Mesendoderm (in vitro differentiated cells): ENCODE measurements around the gene CCDC73.
"Not testable (repeated sequence)": the region's sequence is repeated elsewhere in the genome, so short reads cannot be mapped to it uniquely, and the experiment has no call there.

Experiments used
- DNase-seq: peaks from one replicate; pipeline ENCODE4 v3.0.0; 2013
- H2AK5ac ChIP-seq: 2 replicates; pipeline ENCODE4 v1.6.1; 2013; ENCODE audit warnings: low read length, inconsistent platforms
- H2BK120ac ChIP-seq: 2 replicates; pipeline ENCODE4 v1.6.1; 2013; ENCODE audit warnings: low read depth, mild to moderate bottlenecking, low read length, moderate library complexity, mixed read lengths
- H2BK15ac ChIP-seq: replicated peaks from 2 replicates; pipeline ENCODE4 v1.6.1; 2013; ENCODE audit warnings: low read depth, mild to moderate bottlenecking, moderate library complexity
- H2BK5ac ChIP-seq: 2 replicates; pipeline ENCODE4 v1.6.1; 2013; ENCODE audit warnings: low read length, inconsistent platforms
- H3K18ac ChIP-seq: 2 replicates; pipeline ENCODE4 v1.6.1; 2013; ENCODE audit warnings: mild to moderate bottlenecking, low read length, mixed read lengths
- H3K23ac ChIP-seq: one replicate; pipeline ENCODE4 v1.6.1; 2013; ENCODE audit warnings: low read length
- H3K27ac ChIP-seq: 2 replicates; pipeline ENCODE4 v1.5.1; 2013; ENCODE audit warnings: low read depth, mild to moderate bottlenecking, inconsistent platforms, low read length, moderate library complexity
- H3K27me3 ChIP-seq: 2 replicates; pipeline ENCODE4 v1.6.1; 2013; ENCODE audit warnings: low read length, control low read depth, mild to moderate bottlenecking, inconsistent platforms; ENCODE audit not compliant: insufficient read depth, poor library complexity
- H3K36me3 ChIP-seq: 2 replicates; pipeline ENCODE4 v1.6.1; 2013; ENCODE audit warnings: low read length, inconsistent platforms; ENCODE audit not compliant: control insufficient read depth, insufficient read depth
- H3K4ac ChIP-seq: one replicate; pipeline ENCODE4 v1.6.1; 2013; ENCODE audit warnings: low read depth, mild to moderate bottlenecking, low read length, moderate library complexity
- H3K4me1 ChIP-seq: 2 replicates; pipeline ENCODE4 v1.6.1; 2013; ENCODE audit warnings: low read depth, low read length, inconsistent platforms; ENCODE audit not compliant: control insufficient read depth
- H3K4me2 ChIP-seq: 2 replicates; pipeline ENCODE4 v1.6.1; 2013; ENCODE audit warnings: low read length
- H3K4me3 ChIP-seq: 2 replicates; pipeline ENCODE4 v1.5.1; 2013; ENCODE audit warnings: mild to moderate bottlenecking, low read length
- H3K56ac ChIP-seq: one replicate; pipeline ENCODE4 v1.6.1; 2013; ENCODE audit warnings: low read length
- H3K79me1 ChIP-seq: 2 replicates; pipeline ENCODE4 v1.6.1; 2013; ENCODE audit warnings: low read length, inconsistent platforms
- H3K79me2 ChIP-seq: 2 replicates; pipeline ENCODE4 v1.6.1; 2013; ENCODE audit warnings: mild to moderate bottlenecking, low read length; ENCODE audit not compliant: control insufficient read depth, insufficient read depth
- H3K9ac ChIP-seq: 2 replicates; pipeline ENCODE4 v1.6.1; 2013; ENCODE audit warnings: low read length, inconsistent platforms
- H4K5ac ChIP-seq: one replicate; pipeline ENCODE4 v1.6.1; 2013; ENCODE audit warnings: low read length
- H4K8ac ChIP-seq: one replicate; pipeline ENCODE4 v1.6.1; 2013; ENCODE audit warnings: low read depth, mild to moderate bottlenecking, control low read depth, low read length, moderate library complexity
- WGBS: extraction: QIAGEN DNeasy Blood & Tissue Kit; methylation state at CpG from one replicate; pipeline ENCODE4 v1.1.7; 2013; ENCODE audit warnings: low lambda C conversion rate, missing lambda C conversion rate; ENCODE audit not compliant: insufficient coverage; ENCODE audit errors: extremely low coverage; 5-methylcytosine and 5-hydroxymethylcytosine counted together

Gene CCDC73

DNA sequence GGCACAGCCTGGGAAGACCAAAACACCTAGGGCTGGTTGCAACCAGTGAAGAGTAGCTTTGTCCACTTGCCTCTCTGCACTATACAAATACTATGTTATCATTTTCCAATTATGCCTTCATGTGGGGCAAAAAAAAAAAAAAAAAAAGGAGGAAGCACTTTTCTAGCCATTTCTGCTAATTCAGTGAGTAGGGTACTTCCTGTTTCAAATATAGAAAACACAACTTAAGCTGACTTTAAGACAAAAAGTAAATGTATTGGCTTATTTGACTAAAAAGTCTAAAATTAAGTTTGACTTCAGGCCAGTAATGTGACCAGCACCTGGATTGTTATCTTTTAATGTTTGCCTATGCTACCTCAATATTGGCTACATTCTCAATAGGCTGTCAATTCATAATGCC is 15.3 kb downstream of the CCDC73 start:
- no peaks in the 10 kb centered on the region for H3K79me2 ChIP-seq
- H3K27me3 ChIP-seq = no peaks in the 10 kb centered on the region
- no peak overlapping the region for H3K23ac ChIP-seq
- no peak overlapping the region for H3K4me3 ChIP-seq
- no peak overlapping the region for H2BK15ac ChIP-seq
- H3K56ac ChIP-seq = no peak overlapping the region
- H3K4me2 ChIP-seq = no peak overlapping the region
- H3K4ac ChIP-seq = no peak overlapping the region
- H3K4me1 ChIP-seq = no peaks in the 10 kb centered on the region
- DNase-seq = no peak
- H3K27ac ChIP-seq = no peak overlapping the region
- H2BK5ac ChIP-seq = no peak overlapping the region
- H3K18ac ChIP-seq = no peak overlapping the region
- H3K36me3 ChIP-seq = no peaks in the 10 kb centered on the region
- no peak overlapping the region for H3K9ac ChIP-seq
- no peak overlapping the region for H4K5ac ChIP-seq
- H3K79me1 ChIP-seq = no peaks in the 10 kb centered on the region
- no peak overlapping the region for H4K8ac ChIP-seq
- no peak overlapping the region for H2AK5ac ChIP-seq
- H2BK120ac ChIP-seq = no peak overlapping the region

GRCh38 chr11:32775908-32776307 is 18.6 kb downstream of the CCDC73 start:
- Histone ChIP-seq H3K4me3 (no peak overlapping the region), H3K4ac (no peak overlapping the region), H3K56ac (no peak overlapping the region), H3K4me1 (no peaks in the 10 kb centered on the region), H3K4me2 (no peak overlapping the region), H4K8ac (no peak overlapping the region), H3K79me1 (no peaks in the 10 kb centered on the region), H2BK120ac (no peak overlapping the region), H2AK5ac (no peak overlapping the region), H2BK15ac (no peak overlapping the region), H3K79me2 (no peaks in the 10 kb centered on the region), H2BK5ac (no peak overlapping the region), H3K23ac (no peak overlapping the region), H4K5ac (no peak overlapping the region), H3K36me3 (no peaks in the 10 kb centered on the region), H3K9ac (no peak overlapping the region), H3K27ac (no peak overlapping the region), H3K27me3 (no peaks in the 10 kb centered on the region), H3K18ac (no peak overlapping the region)
- DNase-seq = no peak
- no CpG with 5 or more reads among the region's 2 CpGs for WGBS

DNA sequence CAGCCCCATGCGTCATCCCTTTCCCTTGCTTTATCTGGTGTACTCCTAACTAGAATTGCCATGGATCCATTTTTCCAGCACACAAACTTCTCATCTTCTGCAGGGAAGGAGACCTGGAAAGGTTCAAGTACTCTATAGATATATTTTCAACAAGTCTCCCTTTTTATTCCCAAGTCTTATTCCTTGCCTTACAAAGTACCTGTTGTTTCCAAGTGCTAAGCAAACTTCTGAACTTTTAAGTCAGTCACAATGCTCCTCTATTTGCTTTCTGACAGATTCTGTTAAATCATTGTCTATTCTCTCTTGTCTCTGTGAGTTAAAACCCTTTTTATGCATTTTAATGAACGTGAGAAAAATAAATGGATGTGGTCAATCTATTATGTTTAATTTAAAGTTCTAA is 20.4 kb downstream of the CCDC73 start:
- H3K27me3 ChIP-seq = no peaks in the 10 kb centered on the region
- no peaks in the 10 kb centered on the region for H3K4me1 ChIP-seq
- H3K36me3 ChIP-seq = no peaks in the 10 kb centered on the region
- no CpG with 5 or more reads among the region's 2 CpGs for WGBS
- no peak overlapping the region for H3K56ac ChIP-seq
- H3K23ac ChIP-seq = no peak overlapping the region
- no peak overlapping the region for H2BK15ac ChIP-seq
- DNase-seq = no peak
- no peak overlapping the region for H3K4me2 ChIP-seq
- H2AK5ac ChIP-seq = no peak overlapping the region
- no peaks in the 10 kb centered on the region for H3K79me1 ChIP-seq
- no peak overlapping the region for H3K18ac ChIP-seq
- H4K8ac ChIP-seq = no peak overlapping the region
- H2BK5ac ChIP-seq = no peak overlapping the region
- no peak overlapping the region for H3K27ac ChIP-seq
- no peaks in the 10 kb centered on the region for H3K79me2 ChIP-seq
- H3K9ac ChIP-seq = no peak overlapping the region
- no peak overlapping the region for H3K4ac ChIP-seq
- no peak overlapping the region for H3K4me3 ChIP-seq
- H4K5ac ChIP-seq = no peak overlapping the region
- no peak overlapping the region for H2BK120ac ChIP-seq

DNA sequence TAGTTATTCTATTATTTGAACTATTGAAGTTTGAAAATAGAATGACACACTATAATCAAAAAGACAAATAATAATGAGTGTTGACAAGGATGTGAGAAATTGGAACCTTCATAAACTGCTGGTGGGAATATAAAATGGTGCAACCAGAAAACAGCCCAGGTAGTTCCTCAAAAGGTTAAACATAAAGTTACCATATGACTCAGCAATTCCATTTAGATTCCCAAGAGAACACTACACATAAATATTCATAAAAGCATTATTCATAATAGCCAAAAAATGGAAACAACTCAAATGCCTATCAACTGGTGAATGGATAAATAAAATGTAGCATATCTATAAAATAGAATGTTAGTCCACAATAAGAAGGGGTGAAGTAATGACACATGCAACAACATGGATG is 21.7 kb downstream of the CCDC73 start:
- no peak overlapping the region for H2AK5ac ChIP-seq
- no peak overlapping the region for H3K56ac ChIP-seq
- no peaks in the 10 kb centered on the region for H3K79me1 ChIP-seq
- no peak for DNase-seq
- no peaks in the 10 kb centered on the region for H3K4me1 ChIP-seq
- no peak overlapping the region for H3K4me3 ChIP-seq
- no peak overlapping the region for H3K4me2 ChIP-seq
- H3K27me3 ChIP-seq = no peaks in the 10 kb centered on the region
- no peak overlapping the region for H3K23ac ChIP-seq
- H3K9ac ChIP-seq = no peak overlapping the region
- H3K36me3 ChIP-seq = no peaks in the 10 kb centered on the region
- H2BK15ac ChIP-seq = no peak overlapping the region
- H3K79me2 ChIP-seq = no peaks in the 10 kb centered on the region
- no peak overlapping the region for H3K4ac ChIP-seq
- H4K5ac ChIP-seq = no peak overlapping the region
- H4K8ac ChIP-seq = no peak overlapping the region
- no peak overlapping the region for H3K18ac ChIP-seq
- no peak overlapping the region for H3K27ac ChIP-seq
- no peak overlapping the region for H2BK5ac ChIP-seq
- H2BK120ac ChIP-seq = no peak overlapping the region

- H3K56ac ChIP-seq, H3K36me3 ChIP-seq, H2AK5ac ChIP-seq, H3K23ac ChIP-seq, H4K5ac ChIP-seq, H2BK15ac ChIP-seq, DNase-seq, H3K27me3 ChIP-seq, H2BK5ac ChIP-seq, H3K4me3 ChIP-seq, H3K4me2 ChIP-seq, H3K9ac ChIP-seq, H3K4ac ChIP-seq, H3K18ac ChIP-seq, H3K79me2 ChIP-seq, H3K4me1 ChIP-seq, H2BK120ac ChIP-seq, H3K27ac ChIP-seq, H4K8ac ChIP-seq, H3K79me1 ChIP-seq: not testable (repeated sequence)
- no CpG with 5 or more reads among the region's 2 CpGs for WGBS
Observed at GRCh38 chr11:32761774-32762173, 32.7 kb downstream of the CCDC73 start.

DNA sequence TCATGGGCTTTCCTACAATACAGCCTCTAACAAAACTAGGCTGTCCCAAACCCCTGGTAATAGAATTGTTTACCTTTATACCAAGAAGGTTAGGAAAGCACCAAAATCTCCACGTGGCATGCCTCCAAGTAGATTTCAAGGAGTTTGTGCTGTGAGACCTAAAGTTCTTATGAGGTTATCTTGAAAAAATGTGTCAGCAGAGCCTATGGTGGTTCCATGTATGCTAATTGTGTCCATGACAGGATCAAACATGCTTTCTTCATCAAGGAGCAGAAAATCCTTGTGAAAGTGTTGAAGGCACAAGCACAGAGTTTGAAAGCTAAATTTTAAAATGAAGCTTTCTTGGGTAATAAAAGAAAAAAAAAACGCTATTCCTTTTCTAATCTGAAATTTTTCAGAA is 36.2 kb downstream of the CCDC73 start:
- Histone ChIP-seq H2BK5ac (no peak overlapping the region), H4K8ac (no peak overlapping the region), H3K27me3 (no peaks in the 10 kb centered on the region), H4K5ac (no peak overlapping the region), H3K18ac (no peak overlapping the region), H3K4ac (no peak overlapping the region), H3K36me3 (no peaks in the 10 kb centered on the region), H2BK15ac (no peak overlapping the region), H3K4me3 (no peak overlapping the region), H3K27ac (no peak overlapping the region), H3K79me2 (no peaks in the 10 kb centered on the region), H3K23ac (no peak overlapping the region), H3K4me1 (no peaks in the 10 kb centered on the region), H3K9ac (no peak overlapping the region), H3K4me2 (no peak overlapping the region), H3K79me1 (no peaks in the 10 kb centered on the region), H3K56ac (no peak overlapping the region), H2BK120ac (no peak overlapping the region), H2AK5ac (no peak overlapping the region)
- DNase-seq = no peak
- WGBS = no CpG with 5 or more reads among the region's 2 CpGs
